GM12878 (cell line): ENCODE results near the gene NPDC1. TPM values are rescaled to one million over a fixed set of nuclear protein-coding genes. Genes with fewer than 3 reads are reported as not detected.

Experiments
- ATAC-seq: fragments of 200-7000 bp; cut with Tn5 transposase; 3 replicates; pipeline ENCODE4 v1.9.1; 2020; ENCODE audit warnings: mild to moderate bottlenecking, moderate library complexity
- BruUV-seq: library from RNA; stranded (reverse); fragments of 400-500 nt; replicated peaks from 2 replicates; lab custom pipeline; 2021; lab: Mats Ljungman, UMichigan
- CTCF ChIA-PET: fragments of 300-600 bp; sonication (Branson Sonifier 250); formaldehyde crosslinking; extraction: SDS; loops from one replicate; lab custom pipeline; 2021; ENCODE audit warnings: inconsistent platforms; lab: Yijun Ruan, JAX
- POLR2A ChIA-PET: fragments of 350-600 bp; formaldehyde crosslinking; extraction: SDS; loops from one replicate; lab custom pipeline; 2021; ENCODE audit warnings: inconsistent platforms; lab: Charles Lee
- RAD21 ChIA-PET: fragments of 300-600 bp; sonication (Branson Sonifier 250); formaldehyde crosslinking; loops from one replicate; lab custom pipeline; 2023; ENCODE audit warnings: antibody characterized with exemption; ENCODE audit not compliant: unreplicated experiment; lab: Charles Lee
- SMC1A ChIA-PET: fragments of 300-600 bp; sonication (Branson Sonifier 250); formaldehyde crosslinking; loops from one replicate; lab custom pipeline; 2023; ENCODE audit not compliant: unreplicated experiment, uncharacterized antibody; lab: Charles Lee
- DNase-seq: peaks from one replicate; pipeline ENCODE4 v3.0.0-alpha.2; 2011; ENCODE audit warnings: low read depth, low spot score
- FAIRE-seq: peaks from 3 replicates; lab custom pipeline; 2011; peaks lifted over from hg19 to GRCh38; lab: Jason Lieb, UNC
- H2AFZ ChIP-seq: 2 replicates; pipeline ENCODE4 v1.6.0; 2011; ENCODE audit warnings: low read depth, low read length, control low read depth; ENCODE audit not compliant: control insufficient read depth
- H3K27ac ChIP-seq: 2 replicates; pipeline ENCODE4 v1.5.1; 2011; ENCODE audit warnings: control low read depth; ENCODE audit not compliant: control insufficient read depth, insufficient read depth
- H3K27me3 ChIP-seq, 2 experiments: replicated peaks in 1 of 2; 2 replicates each; pipeline versions ENCODE4 v1.6.0 to v1.6.1; 2011; ENCODE audit warnings: low read length in 1 of 2; ENCODE audit not compliant: control insufficient read depth in 2 of 2, insufficient read depth in 2 of 2
- H3K36me3 ChIP-seq, 2 experiments: 2 replicates each; pipeline ENCODE4 v1.5.1; 2011; ENCODE audit warnings: low read length in 1 of 2; ENCODE audit not compliant: control insufficient read depth in 2 of 2, insufficient read depth in 2 of 2
- H3K4me1 ChIP-seq: 2 replicates; pipeline ENCODE4 v1.6.1; 2011; ENCODE audit warnings: mild to moderate bottlenecking, low read length, moderate library complexity, mixed read lengths; ENCODE audit not compliant: control insufficient read depth, insufficient read depth
- H3K4me2 ChIP-seq: 2 replicates; pipeline ENCODE4 v1.6.0; 2011; ENCODE audit warnings: control low read depth; ENCODE audit not compliant: control insufficient read depth, insufficient read depth
- H3K4me3 ChIP-seq: fragments of 200-600 bp; sonication (generic); 2 replicates; pipeline ENCODE4 v1.5.1; 2016
- H3K79me2 ChIP-seq: 2 replicates; pipeline ENCODE4 v1.6.0; 2011; ENCODE audit warnings: low read length; ENCODE audit not compliant: control insufficient read depth, insufficient read depth
- H3K9ac ChIP-seq: 2 replicates; pipeline ENCODE4 v1.8.0; 2011; ENCODE audit warnings: low read length, control low read depth, mixed read lengths; ENCODE audit not compliant: control insufficient read depth, insufficient read depth
- H3K9me3 ChIP-seq: replicated peaks from 3 replicates; pipeline ENCODE4 v1.5.1; 2011; ENCODE audit warnings: mild to moderate bottlenecking, low read length; ENCODE audit not compliant: control insufficient read depth, insufficient read depth
- H4K20me1 ChIP-seq: 2 replicates; pipeline ENCODE4 v1.6.0; 2011; ENCODE audit not compliant: control insufficient read depth, insufficient read depth
- E4F1 ChIP-seq: fragments of 450-650 bp; IDR thresholded peaks from 2 replicates; pipeline ENCODE4 v1.6.1; 2018; ENCODE audit warnings: borderline replicate concordance, mild to moderate bottlenecking; ENCODE audit not compliant: partially characterized antibody
- HDAC6 ChIP-seq: fragments of 200-600 bp; sonication (generic); IDR thresholded peaks from one replicate; pipeline ENCODE4 v1.8.0; 2017; ENCODE audit warnings: antibody characterized with exemption; ENCODE audit not compliant: unreplicated experiment
- MXI1 ChIP-seq: fragments of 150-350 bp; IDR thresholded peaks from 2 replicates; pipeline ENCODE4 v1.6.1; 2011; ENCODE audit warnings: low read depth, mild to moderate bottlenecking, inconsistent platforms, low read length, improper control_type of control experiment
- MYB ChIP-seq: fragments of 150-350 bp; IDR thresholded peaks from 2 replicates; pipeline ENCODE4 v1.6.1; 2014; ENCODE audit warnings: mild to moderate bottlenecking, low read depth, low read length, borderline replicate concordance
- NR2C2 ChIP-seq: IDR thresholded peaks from 2 replicates; pipeline ENCODE4 v1.6.1; 2011; ENCODE audit warnings: borderline replicate concordance, low read depth; ENCODE audit not compliant: control insufficient read depth, insufficient read length
- TCF12 ChIP-seq: IDR thresholded peaks from 2 replicates; pipeline ENCODE4 v1.6.1; 2011; ENCODE audit warnings: low read depth, mild to moderate bottlenecking, low read length
- WGBS: methylation state at CpG from one replicate; pipeline ENCODE4 v1.1.6; 2016; ENCODE audit warnings: low lambda C conversion rate; ENCODE audit not compliant: insufficient replicate concordance, insufficient coverage; ENCODE audit errors: missing lambda C conversion rate; 5-methylcytosine and 5-hydroxymethylcytosine counted together
- in situ Hi-C: fragments of 300-500 bp; cut with MboI; formaldehyde crosslinking; loops from 9 replicates; pipeline ENCODE4 v1.14.3; 2018; ENCODE audit warnings: mixed read lengths
- intact Hi-C: fragments of 100-400 bp; cut with micrococcal nuclease; formaldehyde crosslinking; loops from one replicate; pipeline ENCODE4 v1.14.2; 2022; ENCODE audit not compliant: unreplicated experiment
- polyA plus RNA-seq, 11 experiments: library from polyadenylated mRNA; depleted of rRNA in 4 of 11; unstranded in 6 of 11; stranded (reverse) in 5 of 11; fragments of >200 nt; fragmentation: Nextera tagmentation in 4 of 11; fragmentation: Illumina TruSeq in 1 of 11; extraction: Ambion mirVana in 4 of 11; extraction: Trizol in 1 of 11; gene quantifications; 1 replicate in 1 of 11; 2 replicates in 10 of 11; pipeline versions ENCODE4 v1.2.1 to v1.2.3, GENCODE V29; 2011 to 2016; ENCODE audit warnings: inconsistent platforms in 2 of 11, missing spikeins in 2 of 11, low read depth in 1 of 11
- total RNA-seq, 4 experiments: library from RNA; depleted of rRNA in 3 of 4; stranded (reverse); fragments of >200 nt in 3 of 4; fragmentation: Illumina TruSeq in 1 of 4; extraction: Trizol in 1 of 4; gene quantifications; 2 replicates each; pipeline versions ENCODE4 v1.2.1 to v1.2.3, GENCODE V29; 2013 to 2021

Gene NPDC1
- total and polyA plus RNA-seq, 10 of the 15 experiments (the other 5 are each of a cell fraction or from before 2014, with no cell fraction given) = 0.04 to 1.7 (median 0.77) TPM; not detected in 2

GRCh38 chr9:137026828-137027227 lies 19.1 kb downstream of the NPDC1 start:
- intact Hi-C loops (no loop called here), in situ Hi-C loops (no loop called here)
- ATAC-seq (no peak), DNase-seq (no peak), FAIRE-seq (no peak)
- WGBS = 71% methylated on average over 4 of the region's 4 CpGs
- ChIA-PET POLR2A (interaction anchor here (0.6 to 1.4 kb wide), 2 partner anchors 9 to 30 kb away, joined by 3 to 4 read pairs; partner anchors contain the start of gene CLIC3), RAD21 (interaction anchor here (0.9 to 1.0 kb wide), 2 partner anchors 79 to 162 kb away, joined by 3 read pairs; partner anchors contain the start of genes ANAPC2 and SSNA1), SMC1A (interaction anchor here (1.8 kb wide), 1 partner anchor 79 kb away, joined by 6 read pairs; no protein-coding TSS in a partner anchor), CTCF (interaction anchor here (1.1 to 2.9 kb wide), 5 partner anchors 8 to 239 kb away, joined by 4 to 19 read pairs (median 5); partner anchors contain the start of gene AJM1)
- no peak overlapping the region for H2AFZ ChIP-seq
- no peak overlapping the region for H3K27ac ChIP-seq
- H4K20me1 ChIP-seq = no peaks in the 10 kb centered on the region
- H3K9me3 ChIP-seq = no peaks in the 10 kb centered on the region
- BruUV-seq = no TSS peak
- H3K4me1 ChIP-seq = peaks cover 27% of the 10 kb centered on the region
- H3K36me3 ChIP-seq = no peaks in the 10 kb centered on the region
- H3K4me2 ChIP-seq = no peak overlapping the region
- peaks cover 0 to 2% of the 10 kb centered on the region in 2 experiments; a peak in 2 of 4 replicates for H3K27me3 ChIP-seq
- H3K79me2 ChIP-seq = no peaks in the 10 kb centered on the region
- H3K4me3 ChIP-seq = no peak overlapping the region
- TF ChIP-seq MXI1 (no peak), HDAC6 (no peak), TCF12 (no peak), MYB (no peak), E4F1 (no peak), NR2C2 (no peak)
- no peak overlapping the region for H3K9ac ChIP-seq
